Panc1 (cell line): Measurements from ENCODE around the gene PDCL2. TPM values are rescaled to one million over a fixed set of nuclear protein-coding genes. Genes with fewer than 3 reads are reported as not detected.

Experiments used
- ATAC-seq: fragments of 200-7000 bp; cut with Tn5 transposase; 2 replicates; pipeline ENCODE4 v1.9.1; 2020; ENCODE audit warnings: mild to moderate bottlenecking, moderate library complexity
- BruUV-seq: library from RNA; stranded (reverse); fragments of 400-500 nt; replicated peaks from 2 replicates; lab custom pipeline; 2021; lab: Mats Ljungman, UMichigan
- CTCF ChIA-PET: fragments of 300-600 bp; sonication (Branson Sonifier 250); formaldehyde crosslinking; loops from one replicate; lab custom pipeline; 2022; ENCODE audit warnings: antibody characterized with exemption; lab: Charles Lee
- POLR2A ChIA-PET: fragments of 300-600 bp; sonication (Branson Sonifier 250); formaldehyde crosslinking; loops from one replicate; lab custom pipeline; 2022; ENCODE audit warnings: antibody characterized with exemption; lab: Charles Lee
- DNase-seq: peaks from one replicate; pipeline ENCODE4 v3.0.0-alpha.2; 2010; ENCODE audit warnings: low read depth, low spot score
- H3K27ac ChIP-seq: 2 replicates; pipeline ENCODE4 v1.5.1; 2011; ENCODE audit warnings: mild to moderate bottlenecking, low read length, inconsistent platforms
- H3K27me3 ChIP-seq: fragments of 200-500 bp; sonication (Bioruptor generic); 2 replicates; pipeline ENCODE4 v1.6.0; 2014; ENCODE audit warnings: low read length, inconsistent platforms; ENCODE audit not compliant: control insufficient read depth, insufficient read depth
- H3K36me3 ChIP-seq: fragments of 200-500 bp; sonication (Bioruptor generic); 2 replicates; pipeline ENCODE4 v1.5.1; 2014; ENCODE audit warnings: inconsistent platforms, mild to moderate bottlenecking, low read length, moderate library complexity; ENCODE audit not compliant: control insufficient read depth, insufficient read depth
- H3K4me1 ChIP-seq: 2 replicates; pipeline ENCODE4 v1.5.1; 2011; ENCODE audit warnings: inconsistent platforms, mild to moderate bottlenecking, low read length, moderate library complexity; ENCODE audit not compliant: control insufficient read depth, insufficient read depth
- H3K4me3 ChIP-seq, 2 experiments: 2 replicates each; pipeline ENCODE4 v1.5.1; 2011 to 2012; ENCODE audit warnings: low read depth in 2 of 2, low read length in 2 of 2, mild to moderate bottlenecking in 2 of 2, inconsistent platforms in 1 of 2, moderate library complexity in 1 of 2
- H3K9me3 ChIP-seq: fragments of 200-500 bp; sonication (Bioruptor generic); 2 replicates; pipeline ENCODE4 v1.5.1; 2014; ENCODE audit warnings: low read depth, mild to moderate bottlenecking, inconsistent platforms, low read length, moderate library complexity; ENCODE audit not compliant: control insufficient read depth, insufficient read depth
- POLR2AphosphoS5 ChIP-seq: IDR thresholded peaks from 2 replicates; pipeline ENCODE4 v1.6.1; 2012; ENCODE audit warnings: mild to moderate bottlenecking, low read depth, low read length, moderate library complexity
- SIN3A ChIP-seq: IDR thresholded peaks from 2 replicates; pipeline ENCODE4 v1.6.1; 2012; ENCODE audit warnings: low read depth, mild to moderate bottlenecking, low read length, moderate library complexity, borderline replicate concordance; ENCODE audit not compliant: insufficient read depth
- TCF7L2 ChIP-seq: IDR thresholded peaks from 2 replicates; pipeline ENCODE4 v1.6.1; 2011; ENCODE audit warnings: mild to moderate bottlenecking, low read depth, low read length, inconsistent platforms
- in situ Hi-C: cut with HindIII; loops from 2 replicates; pipeline ENCODE4 v1.10.0; 2016; ENCODE audit warnings: low sequenced_read_pairs, low pct_unique_long_range_greater_than_20kb
- intact Hi-C: fragments of 100-400 bp; cut with micrococcal nuclease; formaldehyde crosslinking; loops from one replicate; pipeline ENCODE4 v1.10.0; 2022; ENCODE audit not compliant: unreplicated experiment
- total RNA-seq: library from RNA; stranded (reverse); gene quantifications from one replicate; pipeline ENCODE4 v1.2.1, GENCODE V29; 2021; ENCODE audit not compliant: unreplicated experiment
- TF ChIP-seq, protein P1 (sequence below): fragments of 450-650 bp; IDR thresholded peaks from 2 replicates; pipeline ENCODE4 v1.5.1; 2017; ENCODE audit warnings: mild to moderate bottlenecking
- TF ChIP-seq, protein P2 (sequence below), 2 experiments: IDR thresholded peaks; 2 replicates each; pipeline ENCODE4 v1.6.1; 2011 to 2012; ENCODE audit warnings: low read depth in 2 of 2, control low read depth in 1 of 2, low read length in 1 of 2, mild to moderate bottlenecking in 1 of 2, moderate library complexity in 1 of 2; ENCODE audit not compliant: insufficient read depth in 1 of 2

The PDCL2 gene
- total RNA-seq, 1 experiment from 2014 or later: not detected

DNA sequence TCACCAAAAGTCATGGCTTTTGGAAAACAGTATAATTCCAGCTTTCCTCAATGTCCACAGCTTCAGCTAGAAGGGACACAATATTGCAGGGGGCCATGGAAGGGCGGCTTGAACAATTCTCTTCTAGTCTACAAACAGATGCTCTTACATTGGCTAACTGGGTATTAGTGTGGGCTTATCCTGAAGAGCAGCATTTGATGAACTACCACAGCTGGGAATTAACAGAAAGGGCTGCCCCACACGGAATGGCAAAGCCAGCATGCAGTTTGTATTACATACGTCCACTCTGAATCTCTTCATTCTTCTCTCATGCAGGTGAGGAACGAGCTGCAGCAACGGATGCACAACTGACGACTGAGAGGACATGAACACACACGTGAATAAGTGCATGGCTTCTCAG is 13.0 kb upstream of the PDCL2 start:
- no peak overlapping the region for H3K27ac ChIP-seq
- no peaks in the 10 kb centered on the region for H3K9me3 ChIP-seq
- in situ Hi-C loops (no loop called here), intact Hi-C loops (no loop called here)
- no TSS peak for BruUV-seq
- H3K27me3 ChIP-seq: no peaks in the 10 kb centered on the region
- H3K36me3 ChIP-seq: no peaks in the 10 kb centered on the region
- H3K4me1 ChIP-seq: no peaks in the 10 kb centered on the region
- TF ChIP-seq SIN3A: no peak
- no peak for TF ChIP-seq TCF7L2
- TF ChIP-seq, protein P1, sequence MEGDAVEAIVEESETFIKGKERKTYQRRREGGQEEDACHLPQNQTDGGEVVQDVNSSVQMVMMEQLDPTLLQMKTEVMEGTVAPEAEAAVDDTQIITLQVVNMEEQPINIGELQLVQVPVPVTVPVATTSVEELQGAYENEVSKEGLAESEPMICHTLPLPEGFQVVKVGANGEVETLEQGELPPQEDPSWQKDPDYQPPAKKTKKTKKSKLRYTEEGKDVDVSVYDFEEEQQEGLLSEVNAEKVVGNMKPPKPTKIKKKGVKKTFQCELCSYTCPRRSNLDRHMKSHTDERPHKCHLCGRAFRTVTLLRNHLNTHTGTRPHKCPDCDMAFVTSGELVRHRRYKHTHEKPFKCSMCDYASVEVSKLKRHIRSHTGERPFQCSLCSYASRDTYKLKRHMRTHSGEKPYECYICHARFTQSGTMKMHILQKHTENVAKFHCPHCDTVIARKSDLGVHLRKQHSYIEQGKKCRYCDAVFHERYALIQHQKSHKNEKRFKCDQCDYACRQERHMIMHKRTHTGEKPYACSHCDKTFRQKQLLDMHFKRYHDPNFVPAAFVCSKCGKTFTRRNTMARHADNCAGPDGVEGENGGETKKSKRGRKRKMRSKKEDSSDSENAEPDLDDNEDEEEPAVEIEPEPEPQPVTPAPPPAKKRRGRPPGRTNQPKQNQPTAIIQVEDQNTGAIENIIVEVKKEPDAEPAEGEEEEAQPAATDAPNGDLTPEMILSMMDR: no peak
- no peak for TF ChIP-seq POLR2AphosphoS5
- CTCF ChIA-PET: no interaction called here
- no peak for DNase-seq
- ATAC-seq: no peak
- POLR2A ChIA-PET: no interaction called here
- no peak overlapping the region for H3K4me3 ChIP-seq

DNA sequence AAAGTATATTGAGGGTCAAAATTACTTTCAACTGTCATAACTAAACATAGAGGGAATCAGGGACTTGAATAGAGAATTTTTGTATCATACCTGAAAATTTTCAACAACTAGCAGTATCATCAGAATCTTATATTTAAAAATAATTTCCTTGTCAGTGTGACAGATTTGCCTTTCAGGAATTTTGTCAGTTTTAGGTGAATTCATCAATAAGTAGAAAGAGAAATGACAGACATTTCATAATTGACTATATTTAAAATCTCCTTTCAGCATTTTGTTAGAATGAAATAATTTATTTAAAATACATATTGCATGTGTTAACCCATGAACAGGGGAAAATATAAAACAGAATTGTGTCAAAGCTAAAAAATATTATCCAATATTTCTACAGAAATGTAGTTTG is 8.6 kb upstream of the PDCL2 start:
- Histone ChIP-seq H3K4me1 (no peaks in the 10 kb centered on the region), H3K36me3 (no peaks in the 10 kb centered on the region), H3K27ac (no peak overlapping the region), H3K9me3 (no peaks in the 10 kb centered on the region), H3K27me3 (no peaks in the 10 kb centered on the region), H3K4me3 (no peak overlapping the region)
- BruUV-seq: no TSS peak
- ATAC-seq (no peak), DNase-seq (no peak)
- POLR2A ChIA-PET: no interaction called here
- in situ Hi-C loops: no loop called here
- intact Hi-C loops: no loop called here
- CTCF ChIA-PET: no interaction called here
- TF ChIP-seq, protein P1: no peak
- TF ChIP-seq SIN3A (no peak), POLR2AphosphoS5 (no peak), TCF7L2 (no peak)
- TF ChIP-seq, protein P2, sequence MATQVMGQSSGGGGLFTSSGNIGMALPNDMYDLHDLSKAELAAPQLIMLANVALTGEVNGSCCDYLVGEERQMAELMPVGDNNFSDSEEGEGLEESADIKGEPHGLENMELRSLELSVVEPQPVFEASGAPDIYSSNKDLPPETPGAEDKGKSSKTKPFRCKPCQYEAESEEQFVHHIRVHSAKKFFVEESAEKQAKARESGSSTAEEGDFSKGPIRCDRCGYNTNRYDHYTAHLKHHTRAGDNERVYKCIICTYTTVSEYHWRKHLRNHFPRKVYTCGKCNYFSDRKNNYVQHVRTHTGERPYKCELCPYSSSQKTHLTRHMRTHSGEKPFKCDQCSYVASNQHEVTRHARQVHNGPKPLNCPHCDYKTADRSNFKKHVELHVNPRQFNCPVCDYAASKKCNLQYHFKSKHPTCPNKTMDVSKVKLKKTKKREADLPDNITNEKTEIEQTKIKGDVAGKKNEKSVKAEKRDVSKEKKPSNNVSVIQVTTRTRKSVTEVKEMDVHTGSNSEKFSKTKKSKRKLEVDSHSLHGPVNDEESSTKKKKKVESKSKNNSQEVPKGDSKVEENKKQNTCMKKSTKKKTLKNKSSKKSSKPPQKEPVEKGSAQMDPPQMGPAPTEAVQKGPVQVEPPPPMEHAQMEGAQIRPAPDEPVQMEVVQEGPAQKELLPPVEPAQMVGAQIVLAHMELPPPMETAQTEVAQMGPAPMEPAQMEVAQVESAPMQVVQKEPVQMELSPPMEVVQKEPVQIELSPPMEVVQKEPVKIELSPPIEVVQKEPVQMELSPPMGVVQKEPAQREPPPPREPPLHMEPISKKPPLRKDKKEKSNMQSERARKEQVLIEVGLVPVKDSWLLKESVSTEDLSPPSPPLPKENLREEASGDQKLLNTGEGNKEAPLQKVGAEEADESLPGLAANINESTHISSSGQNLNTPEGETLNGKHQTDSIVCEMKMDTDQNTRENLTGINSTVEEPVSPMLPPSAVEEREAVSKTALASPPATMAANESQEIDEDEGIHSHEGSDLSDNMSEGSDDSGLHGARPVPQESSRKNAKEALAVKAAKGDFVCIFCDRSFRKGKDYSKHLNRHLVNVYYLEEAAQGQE (IDR thresholded peaks at IDR 0.05; ENCODE audit: insufficient read depth in 1 of 2, low read depth in 2 of 2, low read length in 1 of 2): no peak
